22Rv1 (cell line): Measurements from ENCODE around the gene CARF.

Experiments used
- H3K27ac ChIP-seq: fragments of 450-650 bp; 2 replicates; pipeline ENCODE4 v1.5.1; 2017
- ZFX ChIP-seq: fragments of 450-650 bp; IDR thresholded peaks from 2 replicates; pipeline ENCODE4 v1.6.1; 2017; ENCODE audit warnings: antibody characterized with exemption, borderline replicate concordance
- TF ChIP-seq, protein P1 (sequence below): fragments of 450-650 bp; IDR thresholded peaks from 2 replicates; pipeline ENCODE4 v1.5.1; 2017; ENCODE audit warnings: mild to moderate bottlenecking

The CARF gene

DNA sequence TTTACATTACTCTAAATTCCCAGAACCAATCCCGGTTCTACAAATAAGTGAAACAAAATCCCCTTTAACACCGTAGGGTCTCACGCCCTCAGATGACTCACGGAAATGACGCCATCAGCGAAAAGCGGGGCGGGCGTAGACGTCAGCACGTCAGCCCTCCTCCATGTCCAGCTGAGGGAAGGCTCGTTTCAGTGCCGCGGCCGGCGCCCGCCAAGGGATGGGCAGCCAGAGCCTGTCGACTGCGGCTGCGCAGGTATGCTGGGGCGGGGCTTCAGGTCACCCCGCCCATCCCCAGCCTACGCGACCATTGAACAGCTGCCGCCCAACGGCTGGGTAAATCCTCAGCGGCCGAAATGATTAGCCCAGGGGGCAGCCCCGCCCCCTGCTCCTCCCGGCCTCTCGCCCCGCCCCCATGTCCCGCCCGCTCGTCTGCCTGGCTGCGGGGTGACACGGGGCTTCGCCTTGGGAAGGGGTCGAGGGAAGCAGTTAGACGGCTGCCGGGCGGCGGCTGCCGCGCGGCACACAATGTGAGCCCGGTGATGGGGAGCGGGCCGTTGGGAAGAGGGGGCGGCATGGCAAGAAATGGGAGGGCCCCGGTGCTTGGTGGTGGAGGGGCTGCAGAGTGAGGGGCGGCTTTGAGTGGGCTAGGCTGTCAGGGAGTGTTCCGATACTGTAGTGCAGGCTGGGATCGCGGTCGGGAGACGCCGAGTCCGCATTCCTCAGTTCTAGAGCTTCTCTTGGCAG, 102.6 kb downstream of the CARF start, which contains the start of gene NBEAL1:
Gene NBEAL1, plus strand, starts transcription at position 420 of the 744 bp plus-strand sequence. CDS start 1,510 bp downstream, outside the sequence.
- TF ChIP-seq, protein P1, sequence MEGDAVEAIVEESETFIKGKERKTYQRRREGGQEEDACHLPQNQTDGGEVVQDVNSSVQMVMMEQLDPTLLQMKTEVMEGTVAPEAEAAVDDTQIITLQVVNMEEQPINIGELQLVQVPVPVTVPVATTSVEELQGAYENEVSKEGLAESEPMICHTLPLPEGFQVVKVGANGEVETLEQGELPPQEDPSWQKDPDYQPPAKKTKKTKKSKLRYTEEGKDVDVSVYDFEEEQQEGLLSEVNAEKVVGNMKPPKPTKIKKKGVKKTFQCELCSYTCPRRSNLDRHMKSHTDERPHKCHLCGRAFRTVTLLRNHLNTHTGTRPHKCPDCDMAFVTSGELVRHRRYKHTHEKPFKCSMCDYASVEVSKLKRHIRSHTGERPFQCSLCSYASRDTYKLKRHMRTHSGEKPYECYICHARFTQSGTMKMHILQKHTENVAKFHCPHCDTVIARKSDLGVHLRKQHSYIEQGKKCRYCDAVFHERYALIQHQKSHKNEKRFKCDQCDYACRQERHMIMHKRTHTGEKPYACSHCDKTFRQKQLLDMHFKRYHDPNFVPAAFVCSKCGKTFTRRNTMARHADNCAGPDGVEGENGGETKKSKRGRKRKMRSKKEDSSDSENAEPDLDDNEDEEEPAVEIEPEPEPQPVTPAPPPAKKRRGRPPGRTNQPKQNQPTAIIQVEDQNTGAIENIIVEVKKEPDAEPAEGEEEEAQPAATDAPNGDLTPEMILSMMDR: no peak
- TF ChIP-seq ZFX: no peak
- peak within 1 kb of the TSS; percentile 65 for H3K27ac ChIP-seq

DNA sequence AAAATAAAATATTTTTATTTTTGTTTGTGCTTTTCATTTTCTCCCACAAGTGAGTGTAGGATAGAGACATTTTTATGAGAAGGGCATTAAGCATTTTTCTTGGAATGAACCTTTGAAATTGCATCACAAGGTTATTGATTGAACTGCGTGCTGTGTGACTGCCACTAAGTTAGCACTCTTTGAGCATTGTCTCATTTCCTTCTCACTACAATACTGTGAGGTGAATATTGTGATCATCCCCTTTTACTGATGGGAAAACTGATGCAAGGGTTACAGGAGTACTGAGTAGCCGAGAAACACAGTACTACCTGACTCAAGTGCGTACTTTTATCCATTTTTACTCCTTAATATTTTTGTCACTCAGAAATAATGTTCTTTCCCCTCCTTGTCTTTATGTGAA, 104.6 kb downstream of the CARF start:
- no peak overlapping the region for H3K27ac ChIP-seq
- no peak for TF ChIP-seq ZFX
- TF ChIP-seq, protein P1: no peak

DNA sequence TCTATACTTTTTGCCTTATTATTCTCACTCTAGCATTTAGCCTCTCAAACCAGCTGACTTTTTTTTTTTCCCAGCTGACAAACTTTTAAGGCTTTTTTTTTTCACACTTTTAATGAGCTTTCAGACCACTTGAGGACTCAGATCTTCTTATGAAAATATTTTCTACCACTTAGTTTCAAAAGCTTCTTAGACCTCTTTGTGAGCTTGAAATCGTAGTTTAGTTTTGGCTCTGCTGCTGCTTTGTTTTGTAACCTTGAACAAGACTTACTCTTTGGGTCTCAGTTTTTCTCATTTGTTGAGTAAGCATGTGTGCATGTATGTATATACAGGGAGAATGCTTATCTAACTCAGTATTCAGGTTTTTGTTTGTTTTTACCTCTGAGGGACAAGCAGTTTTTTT, 106.1 kb downstream of the CARF start:
- no peak for TF ChIP-seq ZFX
- TF ChIP-seq, protein P1: no peak
- H3K27ac ChIP-seq: no peak overlapping the region

DNA sequence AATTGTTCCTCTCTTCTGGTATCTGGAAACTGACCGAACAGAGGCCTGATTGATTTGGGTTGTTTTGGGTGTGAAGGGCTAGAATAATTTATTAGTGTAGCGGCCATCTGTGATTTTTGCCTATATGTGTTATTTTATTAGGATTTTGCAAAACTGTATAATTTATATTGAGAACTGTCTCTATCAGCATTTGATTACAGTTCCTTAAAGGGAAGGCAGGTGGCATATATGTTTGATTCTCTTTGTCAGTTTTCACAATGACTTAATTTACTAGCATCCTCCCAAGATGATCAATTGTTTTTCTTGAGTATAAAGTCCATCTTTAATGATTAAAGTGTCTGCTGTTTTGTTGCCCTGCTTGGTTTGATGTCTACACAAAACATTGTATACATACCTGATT, 107.1 kb downstream of the CARF start:
- H3K27ac ChIP-seq: no peak overlapping the region
- TF ChIP-seq ZFX: no peak
- TF ChIP-seq, protein P1: no peak

DNA sequence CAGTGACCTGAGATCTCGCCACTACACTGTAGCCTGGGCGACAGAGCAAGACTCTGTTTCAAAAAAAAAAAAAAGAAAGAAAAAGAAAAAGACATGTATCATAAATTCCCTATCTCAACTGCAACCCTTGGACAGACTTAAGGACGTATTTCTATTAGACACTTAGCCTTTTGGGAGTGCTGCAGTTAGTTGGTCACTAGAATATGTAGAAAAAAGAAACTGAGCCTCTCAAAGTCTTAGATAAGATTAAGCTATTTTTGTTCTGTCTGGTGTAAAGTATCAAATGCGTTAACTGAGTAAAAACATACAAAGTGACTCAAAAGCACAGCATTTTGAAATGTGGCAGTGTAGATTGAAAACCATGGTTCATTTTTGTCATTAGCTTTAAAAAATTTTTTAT, 109.9 kb downstream of the CARF start:
- TF ChIP-seq, protein P1: no peak
- no peak for TF ChIP-seq ZFX
- no peak overlapping the region for H3K27ac ChIP-seq

DNA sequence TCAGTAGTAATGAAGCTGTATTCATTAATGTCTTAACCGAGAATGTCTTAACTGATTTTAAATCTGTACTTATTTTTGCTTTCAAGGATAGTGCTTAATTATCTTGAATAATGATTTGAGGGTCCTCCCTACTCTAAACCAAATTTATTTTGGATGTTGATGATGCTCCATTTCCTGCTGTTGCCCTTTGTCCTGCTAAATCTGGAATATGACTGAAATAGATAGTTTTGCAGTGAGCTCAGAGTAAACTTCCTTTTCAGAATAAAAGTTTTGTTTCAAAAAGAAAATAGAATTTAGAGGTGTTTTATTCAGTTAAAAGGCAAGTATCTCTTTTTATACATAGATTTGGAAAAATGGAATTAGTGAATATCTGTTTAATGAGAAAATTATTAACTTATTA, 110.7 kb downstream of the CARF start:
- H3K27ac ChIP-seq: no peak overlapping the region
- no peak for TF ChIP-seq ZFX
- TF ChIP-seq, protein P1: no peak

DNA sequence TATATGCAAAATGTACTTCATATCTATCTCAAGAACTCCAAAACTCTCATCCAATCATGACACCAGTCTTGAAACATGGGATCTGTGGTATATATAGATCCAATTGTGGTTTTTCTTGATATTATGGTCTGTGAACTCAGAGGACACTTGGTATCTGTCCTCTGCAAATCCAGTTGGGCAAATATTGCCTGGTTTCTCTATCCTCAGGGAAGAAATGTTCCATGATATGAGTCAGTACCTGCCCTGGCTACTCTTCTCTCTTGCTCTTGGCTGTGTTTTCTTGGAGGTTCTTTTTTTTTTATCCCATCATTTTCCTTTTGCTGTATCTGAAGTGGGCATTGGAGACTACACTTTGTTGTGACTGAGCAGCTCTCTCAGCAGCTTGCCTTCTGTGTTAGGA, 113.5 kb downstream of the CARF start:
- no peak overlapping the region for H3K27ac ChIP-seq
- TF ChIP-seq, protein P1: no peak
- TF ChIP-seq ZFX: no peak
